GM21528 (cell line): ENCODE results near the gene LRRC2.
"Not testable (repeated sequence)": the region's sequence is repeated elsewhere in the genome, so short reads cannot be mapped to it uniquely, and the experiment has no call there.

Source experiments
- ATAC-seq: cut with Tn5 transposase; IDR thresholded peaks from one replicate; pipeline ENCODE4 v1.9.1; 2021; ENCODE audit warnings: mild to moderate bottlenecking, moderate library complexity; ENCODE audit not compliant: unreplicated experiment, low FRiP score

The LRRC2 gene

DNA sequence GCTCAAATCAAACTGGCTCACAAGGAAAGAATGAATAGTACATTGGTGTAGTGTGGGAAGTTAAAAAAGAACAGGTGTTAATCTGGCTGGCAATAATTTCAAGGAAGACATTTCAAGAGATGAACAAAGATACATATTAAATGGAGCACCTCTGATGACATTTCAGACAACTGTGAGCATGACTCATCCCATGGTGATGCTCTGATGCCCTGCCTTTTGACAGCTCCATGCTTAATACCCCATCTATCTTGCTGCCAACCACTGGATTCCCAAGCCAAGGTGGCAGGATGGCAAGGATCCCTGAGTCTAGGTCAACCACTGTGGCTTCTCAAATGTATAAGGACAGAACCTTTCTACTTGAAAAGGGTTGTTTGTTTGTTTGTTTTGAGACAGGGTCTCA lies 29.3 kb downstream of the LRRC2 start:
- no peak for ATAC-seq

DNA sequence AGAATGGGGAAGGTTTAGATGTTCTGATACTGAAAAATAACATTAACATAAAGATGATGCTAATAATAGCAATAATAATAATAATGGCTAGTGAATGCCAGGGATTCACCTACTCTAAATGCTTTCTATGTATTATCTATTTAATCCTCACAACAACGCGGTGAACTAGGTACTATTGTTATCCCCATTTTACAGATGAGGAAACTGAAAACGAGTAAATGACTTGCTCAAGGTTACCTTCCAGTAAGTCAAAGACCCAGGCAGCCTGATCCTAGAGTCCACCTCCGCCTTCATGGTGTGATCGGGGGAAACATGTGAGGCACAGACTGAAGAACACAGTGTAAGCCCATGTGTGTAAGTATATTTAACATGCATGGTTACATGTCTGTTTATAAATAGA lies 30.4 kb downstream of the LRRC2 start:
- no peak for ATAC-seq

DNA sequence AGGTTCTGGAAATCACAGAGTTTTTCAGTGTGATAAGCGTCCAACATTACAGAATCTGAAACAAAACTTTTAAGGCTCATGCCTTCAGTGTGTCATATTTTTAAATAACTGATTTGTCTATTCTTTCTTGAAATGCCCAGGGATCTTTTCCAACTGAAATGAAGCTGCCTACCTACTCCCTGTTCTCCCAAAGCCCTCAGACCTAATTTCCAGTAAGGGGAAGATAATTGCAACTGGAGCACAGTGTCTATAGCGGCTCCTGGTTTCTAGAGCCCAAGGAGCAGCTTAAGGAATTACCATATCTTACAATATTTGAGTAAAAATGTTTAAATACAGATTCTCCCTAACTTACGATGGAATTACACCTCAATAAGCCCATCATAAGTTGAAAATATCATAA lies 33.0 kb downstream of the LRRC2 start:
- ATAC-seq = no peak

DNA sequence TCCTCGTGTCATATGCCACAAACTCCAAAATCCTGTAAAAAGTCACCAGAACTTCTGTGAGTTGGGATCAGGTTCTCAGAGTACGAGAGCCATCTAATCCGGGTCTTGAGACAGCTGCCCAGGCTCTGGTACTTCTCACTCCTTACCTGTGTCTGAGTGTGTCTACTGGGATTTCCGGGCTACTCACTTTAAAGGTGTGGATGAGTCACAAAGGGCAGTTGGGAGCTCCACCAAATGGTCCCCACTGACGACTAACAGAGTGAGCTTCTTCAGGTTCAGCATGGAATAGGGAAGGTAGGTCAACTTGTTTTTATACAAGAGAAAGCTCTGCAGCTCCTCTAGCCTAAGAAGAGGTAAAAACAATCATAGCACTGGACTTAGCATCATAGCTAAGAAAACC lies 38.9 kb downstream of the LRRC2 start:
- no peak for ATAC-seq

DNA sequence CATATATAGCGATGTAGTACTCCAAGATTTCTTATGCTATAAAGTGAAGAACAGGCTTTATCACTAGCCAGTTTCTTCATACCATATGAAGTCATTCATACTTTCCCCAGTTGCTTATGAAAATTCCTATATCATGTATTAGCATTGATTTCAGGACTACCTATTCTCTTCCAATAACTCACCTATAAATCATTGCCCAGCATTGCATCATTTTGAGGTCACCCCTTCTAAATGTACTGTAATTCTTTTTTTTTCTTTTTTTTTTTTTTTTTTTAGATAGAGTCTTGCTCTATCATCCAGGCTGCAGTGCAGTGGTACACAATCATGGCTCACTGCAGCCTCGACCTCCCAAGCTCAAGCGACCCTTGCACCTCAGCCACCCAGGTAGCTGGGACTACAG lies 41.3 kb downstream of the LRRC2 start:
- no peak for ATAC-seq

DNA sequence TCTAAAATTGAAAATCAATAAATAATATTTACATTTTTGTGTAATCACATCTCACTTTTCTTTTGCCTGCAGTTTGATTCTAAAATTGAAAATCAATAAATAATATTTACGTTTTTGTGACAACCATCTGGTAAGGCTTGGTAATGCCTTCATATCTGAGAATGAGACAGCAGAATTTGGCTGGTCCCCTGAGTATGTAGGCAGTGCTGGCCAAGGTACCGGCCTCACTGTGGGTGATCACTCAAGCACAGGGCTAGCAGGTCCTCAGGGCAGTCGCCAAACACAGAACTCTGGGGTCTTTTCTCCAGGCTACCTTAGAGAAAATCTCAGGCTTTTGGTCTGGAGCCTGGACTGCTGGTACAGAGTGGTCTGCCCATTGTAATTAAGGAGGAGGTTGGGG lies 42.1 kb downstream of the LRRC2 start:
- no peak for ATAC-seq

DNA sequence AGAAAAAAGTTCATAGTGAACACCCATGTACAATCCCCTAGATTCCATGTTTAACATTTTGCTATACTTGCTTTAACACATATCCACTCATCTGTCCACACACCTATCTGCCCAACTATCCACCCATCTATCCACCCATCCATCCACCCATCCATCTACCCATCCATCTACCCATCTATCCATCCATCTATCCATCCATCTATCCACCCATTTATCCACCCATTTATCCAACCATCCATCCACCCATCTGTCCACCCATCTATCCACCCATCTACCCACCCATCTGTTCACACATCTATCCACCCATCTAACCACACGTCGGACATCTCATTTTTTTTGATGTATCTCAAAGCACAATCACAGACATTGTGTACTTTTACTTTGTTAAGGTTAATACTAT lies 42.5 kb downstream of the LRRC2 start:
- ATAC-seq = no peak

DNA sequence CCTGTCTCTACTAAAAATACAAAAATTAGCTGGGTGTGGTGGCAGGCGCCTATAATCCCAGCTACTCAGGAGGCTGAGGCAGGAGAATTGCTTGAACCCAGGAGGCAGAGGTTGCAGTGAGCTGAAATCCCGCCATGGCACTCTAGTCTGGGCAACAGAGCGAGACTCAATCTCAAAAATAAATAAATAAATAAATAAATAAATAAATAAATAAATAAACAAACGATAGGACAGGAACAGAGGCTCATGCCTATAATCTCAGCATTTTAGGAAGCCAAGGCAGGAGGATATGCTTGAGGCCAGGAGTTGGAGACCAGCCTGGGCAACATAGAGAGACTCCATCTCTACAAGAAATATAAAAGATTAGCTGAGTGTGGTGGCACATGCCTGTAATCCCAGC lies 43.9 kb downstream of the LRRC2 start:
- not testable (repeated sequence) for ATAC-seq

DNA sequence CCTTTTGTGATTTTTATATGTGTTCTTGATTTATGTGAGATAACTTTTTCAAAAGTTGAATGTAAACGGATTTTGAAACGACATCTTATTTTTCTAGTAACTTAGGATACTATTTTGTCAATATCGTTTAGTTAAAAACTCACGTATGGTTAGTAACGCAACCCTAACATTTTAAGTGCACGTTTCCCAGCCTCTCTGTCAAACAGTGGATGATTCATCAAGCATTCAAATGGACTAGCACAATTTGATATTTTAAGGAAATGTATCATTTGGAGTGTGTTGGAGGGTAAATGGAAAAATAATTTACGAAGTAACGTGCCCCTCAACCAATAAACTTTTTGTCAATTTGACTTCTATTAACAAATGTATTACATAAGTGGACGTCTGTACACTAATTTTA lies 45.0 kb downstream of the LRRC2 start:
- no peak for ATAC-seq

DNA sequence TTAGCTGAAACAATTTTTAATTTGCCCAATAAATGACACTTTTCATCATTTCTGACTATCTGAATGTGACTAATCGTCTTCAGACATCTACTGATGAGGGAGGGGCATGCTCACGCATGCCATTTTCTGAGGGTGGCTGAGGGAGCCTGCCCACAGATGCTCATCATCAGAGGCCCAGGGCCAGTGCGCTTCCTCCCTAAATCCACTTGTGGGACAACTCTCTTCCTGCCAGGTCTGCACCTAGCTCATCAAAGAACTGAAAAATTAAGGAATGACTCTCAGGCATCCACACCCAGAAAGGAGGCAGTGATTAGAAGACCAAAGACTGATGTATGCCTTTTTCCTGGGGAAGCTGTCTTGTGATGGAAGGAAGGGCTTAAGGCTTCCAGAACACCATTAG lies 45.6 kb downstream of the LRRC2 start:
- ATAC-seq = no peak

DNA sequence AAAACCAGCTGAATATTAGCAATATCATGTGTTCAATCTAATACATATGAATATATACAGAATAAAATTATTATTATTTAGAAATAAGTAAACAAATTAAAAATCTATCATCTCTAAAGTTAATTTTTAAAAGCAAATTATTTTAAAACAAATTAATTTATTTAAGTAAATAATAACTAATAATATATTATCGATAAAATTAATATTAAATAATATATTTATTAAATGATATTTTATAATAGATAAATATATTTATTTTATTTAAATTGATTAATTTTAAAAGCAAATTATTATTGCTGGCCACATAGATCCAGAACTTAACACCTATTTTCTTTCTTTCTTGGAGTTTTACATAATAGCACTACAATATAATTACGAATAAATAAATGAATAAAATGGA lies 46.1 kb downstream of the LRRC2 start:
- no peak for ATAC-seq

DNA sequence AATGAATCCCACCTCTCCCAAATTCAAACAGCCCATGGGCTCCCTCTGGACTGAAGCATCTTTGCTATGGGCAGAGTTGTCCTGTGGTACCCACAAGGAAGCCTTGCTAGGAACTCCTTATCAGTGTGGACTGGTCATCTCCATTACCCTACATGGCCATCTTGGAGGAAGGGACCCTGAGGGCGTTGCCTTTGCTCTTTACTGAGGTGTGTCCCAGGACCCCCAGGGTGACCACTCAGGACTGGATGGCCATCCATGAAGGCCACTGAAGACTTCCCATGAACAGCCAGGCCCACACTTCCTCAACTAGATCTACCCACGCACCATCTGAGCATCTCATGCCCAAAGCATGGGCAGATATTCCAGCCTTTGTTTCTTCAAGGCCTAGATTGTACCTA lies 48.3 kb downstream of the LRRC2 start:
- ATAC-seq = no peak

DNA sequence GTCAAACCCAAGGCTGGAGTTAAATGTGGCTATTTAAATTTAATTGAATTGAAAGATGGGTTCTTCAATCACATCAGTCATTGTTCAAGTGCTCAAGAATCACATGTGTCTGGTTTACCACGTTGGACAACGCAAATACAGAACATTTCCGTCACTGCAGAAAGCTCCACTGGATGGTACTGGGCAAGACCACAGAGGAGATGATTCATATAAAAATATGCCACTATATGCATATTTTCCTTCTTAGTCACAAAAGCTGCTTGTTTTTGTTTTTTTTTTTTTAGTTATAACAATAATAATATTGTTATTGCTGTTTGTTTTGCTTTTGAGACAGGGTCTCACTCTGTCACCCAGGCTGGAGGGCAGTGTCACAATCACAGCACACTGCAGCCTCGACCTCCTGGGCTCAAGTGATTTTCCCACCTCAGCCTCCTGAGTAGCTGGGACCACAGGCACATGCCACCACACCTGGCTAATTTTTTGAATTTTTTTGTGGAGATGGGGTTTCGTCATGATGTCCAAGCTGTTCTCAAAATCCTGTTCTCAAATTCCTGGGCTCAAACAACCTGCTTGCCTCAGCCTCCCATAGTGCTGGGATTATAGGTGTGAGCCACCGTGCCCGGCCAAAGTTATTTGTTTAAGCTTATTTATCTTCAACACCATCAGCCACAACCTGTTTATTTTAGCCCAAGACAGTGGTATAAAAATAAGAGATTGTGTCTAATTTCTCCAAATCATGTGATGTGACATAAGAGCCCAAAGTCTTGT lies 48.9 kb downstream of the LRRC2 start:
- ATAC-seq = no peak

DNA sequence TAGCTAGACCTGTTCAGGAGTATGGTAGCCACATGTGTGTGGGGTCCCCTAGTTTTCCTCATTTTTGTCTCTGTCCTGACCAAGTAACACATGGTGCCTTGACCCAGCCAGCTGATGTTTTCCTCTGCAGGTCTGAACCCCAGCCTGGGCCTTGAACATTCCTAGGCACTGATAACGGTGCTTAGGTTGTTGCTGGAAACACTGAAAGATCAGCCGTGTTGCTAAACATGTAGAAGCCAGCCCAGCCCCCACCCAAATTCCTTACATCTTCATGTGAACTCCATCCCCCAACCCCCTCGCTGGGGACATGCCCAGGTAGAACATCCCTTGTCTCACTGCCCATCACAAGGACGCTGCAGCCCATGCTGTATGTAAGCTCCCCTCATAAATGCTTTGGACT lies 49.6 kb downstream of the LRRC2 start:
- no peak for ATAC-seq

DNA sequence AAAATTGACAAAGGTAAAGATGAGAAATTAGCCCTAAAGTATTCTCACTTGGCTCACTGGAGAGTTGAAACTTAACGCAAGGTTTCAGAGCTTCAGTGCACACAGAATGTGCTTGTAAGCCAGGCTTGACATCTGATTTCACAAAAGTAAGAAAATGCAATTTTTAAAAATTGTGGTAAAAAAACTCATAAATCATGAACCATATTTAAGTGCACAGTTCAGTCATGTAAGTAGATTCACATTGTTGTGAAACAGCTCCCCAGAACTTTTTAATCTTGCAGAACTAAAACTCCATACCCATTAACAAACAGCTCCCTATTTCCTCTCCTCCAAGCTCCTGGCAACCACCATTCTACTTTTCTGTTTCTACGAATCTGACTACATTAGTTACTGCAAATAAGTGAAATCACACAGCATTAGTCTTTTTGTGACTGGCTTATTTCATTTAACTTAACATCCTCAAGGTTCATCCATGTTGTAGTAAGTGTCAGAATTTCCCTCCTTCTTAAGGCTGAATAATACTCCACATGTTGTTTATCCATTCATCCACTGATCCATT lies 53.8 kb downstream of the LRRC2 start:
- no peak for ATAC-seq

DNA sequence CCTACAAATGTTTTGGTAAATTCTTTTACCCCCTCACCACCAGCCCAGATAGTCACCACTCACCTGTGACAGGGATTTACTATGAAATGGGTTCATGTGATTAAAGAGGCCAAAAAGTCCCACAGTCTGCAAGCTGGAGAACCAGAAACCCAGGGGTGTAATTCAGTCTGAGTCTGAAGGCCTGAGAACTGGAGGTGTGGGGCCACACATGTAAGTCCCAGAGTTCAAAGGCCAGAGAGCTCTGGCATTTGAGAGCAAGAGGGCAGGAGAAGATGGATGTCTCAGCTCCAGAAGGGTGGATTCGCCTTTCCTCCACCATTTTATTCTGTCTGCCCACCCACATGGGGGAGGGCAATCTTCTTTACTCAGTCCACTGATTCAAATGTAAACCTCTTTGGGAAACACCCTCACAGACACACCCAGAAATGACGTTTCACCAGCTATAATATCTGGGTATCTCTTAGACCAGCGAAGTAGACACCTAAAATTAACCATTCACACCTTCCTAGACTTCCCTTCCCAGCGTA lies 56.4 kb downstream of the LRRC2 start:
- no peak for ATAC-seq

DNA sequence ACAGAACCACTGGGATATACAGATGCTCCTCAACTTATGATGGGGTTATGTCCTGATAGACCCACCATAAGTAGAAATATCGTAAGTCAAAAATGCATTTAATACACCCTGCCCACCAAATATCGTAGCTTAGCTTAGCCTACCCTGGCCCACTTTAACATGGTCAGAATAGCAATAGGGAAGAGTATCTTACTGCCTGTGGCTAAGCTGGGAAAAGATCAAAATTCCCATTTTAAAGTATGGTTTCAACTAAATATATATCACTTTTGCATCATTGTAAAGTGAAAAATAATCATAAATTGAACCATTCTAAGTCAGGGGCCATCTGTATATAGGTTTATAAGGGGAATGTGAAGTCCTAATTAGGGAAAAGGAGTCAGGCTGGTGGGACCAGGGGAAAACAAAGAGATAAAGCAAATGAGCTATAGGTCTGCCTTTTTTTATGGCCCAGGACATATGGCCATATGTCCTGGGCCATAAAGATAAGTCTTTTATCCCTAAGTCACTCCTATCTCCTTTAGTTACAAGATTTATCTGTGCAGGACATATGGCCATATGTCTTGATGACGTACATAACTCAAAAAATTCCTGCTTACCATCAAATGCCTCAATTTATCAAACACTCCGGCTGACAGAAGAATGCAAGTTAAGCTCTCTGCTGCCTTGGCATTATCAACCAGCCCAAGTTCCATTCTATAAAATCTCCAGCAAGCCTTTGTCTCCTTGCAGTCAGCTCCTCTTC lies 57.1 kb downstream of the LRRC2 start:
- no peak for ATAC-seq

DNA sequence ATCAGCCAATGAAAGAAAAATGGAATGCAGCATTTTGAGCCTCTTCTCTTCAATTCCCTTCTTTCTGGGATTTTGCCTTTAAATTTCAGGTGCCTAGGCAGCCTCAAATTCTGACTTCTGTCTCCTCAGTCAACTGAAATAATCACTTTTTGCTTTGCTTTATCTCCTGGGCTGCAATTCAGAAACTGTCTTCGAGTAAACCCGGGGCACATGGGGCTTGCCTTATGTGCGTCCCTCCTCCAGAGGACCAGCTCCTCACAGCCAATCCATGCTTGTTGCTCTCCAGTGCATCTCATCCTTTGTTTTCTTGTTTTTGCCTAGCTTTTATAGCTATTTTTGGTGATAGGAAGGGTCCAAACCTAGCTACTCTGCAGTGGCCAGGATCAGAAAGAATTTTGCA lies 59.6 kb downstream of the LRRC2 start:
- no peak for ATAC-seq

DNA sequence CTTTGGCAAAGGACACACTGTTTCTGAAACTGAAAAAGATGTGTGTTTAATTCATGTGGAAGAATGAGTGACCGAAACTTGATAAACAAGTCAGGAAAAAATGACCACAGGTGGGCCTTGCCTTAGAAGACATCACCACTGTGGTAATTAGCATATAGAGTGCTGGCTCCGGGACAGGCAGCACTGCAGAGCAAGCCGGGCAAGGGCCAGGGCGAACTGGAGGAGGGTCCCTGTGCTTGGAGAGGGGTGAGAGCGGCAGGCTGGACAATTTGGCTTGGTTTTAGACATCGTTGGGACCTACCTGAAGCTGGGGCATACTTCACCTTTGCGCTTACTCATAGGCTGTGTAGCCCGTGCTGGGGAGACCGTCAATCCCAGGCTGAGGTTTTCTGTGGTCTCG lies 60.1 kb downstream of the LRRC2 start:
- ATAC-seq = no peak

DNA sequence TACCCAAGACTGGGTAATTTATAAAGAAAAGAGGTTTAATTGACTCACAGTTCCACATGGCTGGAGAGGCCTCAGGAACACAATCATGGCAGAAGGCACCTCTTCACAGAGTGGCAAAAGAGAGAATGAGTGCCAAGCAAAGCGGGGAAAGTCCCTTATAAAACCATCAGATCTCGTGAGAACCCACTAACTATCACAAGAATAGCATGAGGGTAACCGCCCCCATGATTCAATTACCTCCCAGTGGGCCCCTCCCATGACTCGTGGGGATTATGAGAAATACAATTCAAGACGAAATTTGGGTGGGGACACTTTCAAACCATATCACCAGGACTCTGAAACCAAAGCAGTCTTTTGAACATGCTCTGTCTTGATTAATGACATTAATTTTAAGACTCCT lies 61.3 kb downstream of the LRRC2 start:
- no peak for ATAC-seq

DNA sequence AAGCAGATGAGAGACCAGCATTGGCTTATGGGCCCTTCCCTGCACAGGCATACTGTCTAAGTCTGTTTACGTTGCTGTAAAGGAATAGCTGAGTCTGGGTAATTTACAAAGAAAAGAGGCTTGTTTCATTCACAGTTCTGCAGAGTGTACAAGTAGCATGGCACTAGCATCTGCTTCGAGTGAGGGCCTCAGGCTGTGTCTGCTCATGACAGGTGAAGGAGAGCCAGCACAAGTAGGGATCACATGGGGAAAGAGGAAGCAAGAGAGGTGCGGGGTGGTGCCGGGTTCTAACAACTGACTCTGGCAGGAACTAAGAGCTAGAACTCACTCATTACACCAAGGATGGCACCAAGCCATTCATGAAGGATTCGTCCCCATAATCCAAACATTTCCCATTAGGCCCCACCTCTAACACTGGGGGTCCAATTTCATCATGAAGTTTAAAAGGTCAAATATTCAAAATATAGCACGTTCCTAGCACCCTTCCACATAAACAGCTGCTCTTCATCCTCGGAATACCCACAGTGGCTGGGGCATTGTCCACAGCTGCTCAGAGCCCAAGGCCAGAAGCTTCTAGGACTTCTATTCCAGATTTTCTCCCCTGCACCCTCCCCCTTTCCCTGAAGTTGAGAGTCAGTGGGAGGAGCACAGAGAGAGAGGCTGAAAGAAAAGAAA lies 62.8 kb downstream of the LRRC2 start:
- ATAC-seq = no peak
